HEK293 (cell line): ENCODE data around the gene ZRSR2.

Source experiments
- CTCF ChIA-PET: fragments of 350-600 bp; formaldehyde crosslinking; extraction: SDS; loops from one replicate; lab custom pipeline; 2021; ENCODE audit warnings: antibody characterized with exemption; lab: Yijun Ruan, JAX
- POLR2A ChIA-PET: fragments of 300-600 bp; formaldehyde crosslinking; extraction: SDS; loops from one replicate; lab custom pipeline; 2020; ENCODE audit warnings: antibody characterized with exemption, inconsistent platforms; lab: Yijun Ruan, JAX
- H3K27ac ChIP-seq: fragments of 200-500 bp; sonication (Bioruptor generic); 2 replicates; pipeline ENCODE4 v1.5.1; 2014; ENCODE audit warnings: low read depth, low read length, control low read depth, inconsistent platforms; ENCODE audit errors: extremely low read depth
- H3K36me3 ChIP-seq, 2 experiments: fragments of 200-500 bp in 1 of 2; sonication (Bioruptor generic) in 1 of 2; 1 replicate in 1 of 2; 2 replicates in 1 of 2; pipeline ENCODE4 v1.5.1; 2014 to 2017; ENCODE audit warnings: inconsistent platforms in 2 of 2, low read length in 2 of 2; ENCODE audit not compliant: control insufficient read depth in 2 of 2, insufficient read depth in 1 of 2
- H3K4me1 ChIP-seq: fragments of 200-500 bp; sonication (Bioruptor generic); 2 replicates; pipeline ENCODE4 v1.5.1; 2014; ENCODE audit warnings: mild to moderate bottlenecking, low read length, inconsistent platforms; ENCODE audit not compliant: control insufficient read depth, insufficient read depth
- H3K4me3 ChIP-seq: 2 replicates; pipeline ENCODE4 v1.5.1; 2011; ENCODE audit warnings: low read depth, mild to moderate bottlenecking, control low read depth, low read length, moderate library complexity
- H3K9me3 ChIP-seq: fragments of 200-500 bp; sonication (Bioruptor generic); 2 replicates; pipeline ENCODE4 v1.5.1; 2014; ENCODE audit warnings: low read depth, low read length, inconsistent platforms; ENCODE audit not compliant: control insufficient read depth, insufficient read depth
- ATF2 ChIP-seq: fragments of 450-650 bp; formaldehyde crosslinking; IDR thresholded peaks from 2 replicates; pipeline ENCODE4 v1.5.1; 2016; ENCODE audit warnings: missing biosample characterization, missing genetic modification characterization, low read depth
- BCL11A ChIP-seq: fragments of 450-650 bp; formaldehyde crosslinking; IDR thresholded peaks from 2 replicates; pipeline ENCODE4 v1.5.1; 2016; ENCODE audit warnings: low read depth, missing biosample characterization, missing genetic modification characterization
- KLF16 ChIP-seq: fragments of 450-650 bp; formaldehyde crosslinking; IDR thresholded peaks from 2 replicates; pipeline ENCODE4 v1.5.1; 2017; ENCODE audit warnings: missing biosample characterization, missing genetic modification characterization
- KLF9 ChIP-seq: fragments of 450-650 bp; formaldehyde crosslinking; IDR thresholded peaks from 2 replicates; pipeline ENCODE4 v1.5.1; 2016; ENCODE audit warnings: missing biosample characterization, missing genetic modification characterization, low read depth
- SALL2 ChIP-seq: fragments of 450-650 bp; formaldehyde crosslinking; IDR thresholded peaks from 2 replicates; pipeline ENCODE4 v1.5.0; 2017; ENCODE audit warnings: missing biosample characterization, mild to moderate bottlenecking, missing genetic modification characterization, borderline replicate concordance
- ZNF112 ChIP-seq: fragments of 450-650 bp; formaldehyde crosslinking; IDR thresholded peaks from 2 replicates; pipeline ENCODE4 v1.5.0; 2017; ENCODE audit warnings: missing biosample characterization, missing genetic modification characterization
- ZNF138 ChIP-seq: fragments of 450-650 bp; formaldehyde crosslinking; IDR thresholded peaks from 2 replicates; pipeline ENCODE4 v1.5.1; 2016; ENCODE audit warnings: missing biosample characterization, missing genetic modification characterization, borderline replicate concordance
- ZNF184 ChIP-seq: fragments of 450-650 bp; IDR thresholded peaks from 2 replicates; pipeline ENCODE4 v1.5.1; 2018; ENCODE audit warnings: missing biosample characterization, mild to moderate bottlenecking, missing genetic modification characterization
- ZNF2 ChIP-seq: fragments of 450-650 bp; formaldehyde crosslinking; IDR thresholded peaks from 2 replicates; pipeline ENCODE4 v1.5.1; 2016; ENCODE audit warnings: missing biosample characterization, missing genetic modification characterization
- ZNF202 ChIP-seq: fragments of 450-650 bp; formaldehyde crosslinking; IDR thresholded peaks from 2 replicates; pipeline ENCODE4 v1.5.1; 2016; ENCODE audit warnings: missing biosample characterization, missing genetic modification characterization, borderline replicate concordance
- ZNF24 ChIP-seq: fragments of 450-650 bp; formaldehyde crosslinking; IDR thresholded peaks from 2 replicates; pipeline ENCODE4 v1.5.1; 2016; ENCODE audit warnings: missing biosample characterization, missing genetic modification characterization
- ZNF366 ChIP-seq: fragments of 450-650 bp; formaldehyde crosslinking; conservative IDR thresholded peaks from 2 replicates; pipeline ENCODE4 v1.5.1; 2016; ENCODE audit warnings: missing biosample characterization, missing genetic modification characterization
- ZNF426 ChIP-seq: fragments of 450-650 bp; formaldehyde crosslinking; IDR thresholded peaks from 2 replicates; pipeline ENCODE4 v1.5.1; 2017; ENCODE audit warnings: missing biosample characterization, missing genetic modification characterization, mild to moderate bottlenecking, inconsistent platforms, moderate library complexity
- ZNF501 ChIP-seq: fragments of 450-650 bp; formaldehyde crosslinking; IDR thresholded peaks from 2 replicates; pipeline ENCODE4 v1.5.1; 2016; ENCODE audit warnings: missing biosample characterization, missing genetic modification characterization
- ZNF521 ChIP-seq: fragments of 450-650 bp; formaldehyde crosslinking; IDR thresholded peaks from 2 replicates; pipeline ENCODE4 v1.5.1; 2017; ENCODE audit warnings: missing biosample characterization, mild to moderate bottlenecking, missing genetic modification characterization
- ZNF571 ChIP-seq: fragments of 450-650 bp; formaldehyde crosslinking; IDR thresholded peaks from 2 replicates; pipeline ENCODE4 v1.5.0; 2017; ENCODE audit warnings: missing biosample characterization, missing genetic modification characterization
- ZNF623 ChIP-seq: fragments of 450-650 bp; formaldehyde crosslinking; IDR thresholded peaks from 2 replicates; pipeline ENCODE4 v1.5.1; 2016; ENCODE audit warnings: missing biosample characterization, missing genetic modification characterization
- ZNF629 ChIP-seq: fragments of 450-650 bp; formaldehyde crosslinking; IDR thresholded peaks from 2 replicates; pipeline ENCODE4 v1.5.1; 2017; ENCODE audit warnings: missing biosample characterization, missing genetic modification characterization
- ZNF677 ChIP-seq: fragments of 450-650 bp; IDR thresholded peaks from 2 replicates; pipeline ENCODE4 v1.5.0; 2018; ENCODE audit warnings: missing biosample characterization, mild to moderate bottlenecking, missing genetic modification characterization, moderate library complexity
- ZNF707 ChIP-seq: fragments of 450-650 bp; formaldehyde crosslinking; IDR thresholded peaks from 2 replicates; pipeline ENCODE4 v1.5.1; 2016; ENCODE audit warnings: missing biosample characterization, missing genetic modification characterization
- ZNF768 ChIP-seq: fragments of 450-650 bp; formaldehyde crosslinking; IDR thresholded peaks from 2 replicates; pipeline ENCODE4 v1.5.1; 2018; ENCODE audit warnings: missing biosample characterization, mild to moderate bottlenecking, missing genetic modification characterization
- ZNF776 ChIP-seq: fragments of 450-650 bp; formaldehyde crosslinking; IDR thresholded peaks from 2 replicates; pipeline ENCODE4 v1.5.0; 2017; ENCODE audit warnings: missing biosample characterization, missing genetic modification characterization, borderline replicate concordance
- TF ChIP-seq, protein P1 (sequence below): fragments of 450-650 bp; formaldehyde crosslinking; IDR thresholded peaks from 2 replicates; pipeline ENCODE4 v1.5.1; 2017; ENCODE audit warnings: missing biosample characterization, missing genetic modification characterization
- TF ChIP-seq, protein P2 (sequence below): fragments of 450-650 bp; formaldehyde crosslinking; IDR thresholded peaks from 2 replicates; pipeline ENCODE4 v1.5.1; 2016; ENCODE audit warnings: missing biosample characterization, missing genetic modification characterization
- TF ChIP-seq, protein P3 (sequence below): fragments of 450-650 bp; formaldehyde crosslinking; conservative IDR thresholded peaks from 2 replicates; pipeline ENCODE4 v1.5.1; 2016; ENCODE audit warnings: low read depth, missing biosample characterization, missing genetic modification characterization

Gene ZRSR2, protein sequence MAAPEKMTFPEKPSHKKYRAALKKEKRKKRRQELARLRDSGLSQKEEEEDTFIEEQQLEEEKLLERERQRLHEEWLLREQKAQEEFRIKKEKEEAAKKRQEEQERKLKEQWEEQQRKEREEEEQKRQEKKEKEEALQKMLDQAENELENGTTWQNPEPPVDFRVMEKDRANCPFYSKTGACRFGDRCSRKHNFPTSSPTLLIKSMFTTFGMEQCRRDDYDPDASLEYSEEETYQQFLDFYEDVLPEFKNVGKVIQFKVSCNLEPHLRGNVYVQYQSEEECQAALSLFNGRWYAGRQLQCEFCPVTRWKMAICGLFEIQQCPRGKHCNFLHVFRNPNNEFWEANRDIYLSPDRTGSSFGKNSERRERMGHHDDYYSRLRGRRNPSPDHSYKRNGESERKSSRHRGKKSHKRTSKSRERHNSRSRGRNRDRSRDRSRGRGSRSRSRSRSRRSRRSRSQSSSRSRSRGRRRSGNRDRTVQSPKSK

DNA sequence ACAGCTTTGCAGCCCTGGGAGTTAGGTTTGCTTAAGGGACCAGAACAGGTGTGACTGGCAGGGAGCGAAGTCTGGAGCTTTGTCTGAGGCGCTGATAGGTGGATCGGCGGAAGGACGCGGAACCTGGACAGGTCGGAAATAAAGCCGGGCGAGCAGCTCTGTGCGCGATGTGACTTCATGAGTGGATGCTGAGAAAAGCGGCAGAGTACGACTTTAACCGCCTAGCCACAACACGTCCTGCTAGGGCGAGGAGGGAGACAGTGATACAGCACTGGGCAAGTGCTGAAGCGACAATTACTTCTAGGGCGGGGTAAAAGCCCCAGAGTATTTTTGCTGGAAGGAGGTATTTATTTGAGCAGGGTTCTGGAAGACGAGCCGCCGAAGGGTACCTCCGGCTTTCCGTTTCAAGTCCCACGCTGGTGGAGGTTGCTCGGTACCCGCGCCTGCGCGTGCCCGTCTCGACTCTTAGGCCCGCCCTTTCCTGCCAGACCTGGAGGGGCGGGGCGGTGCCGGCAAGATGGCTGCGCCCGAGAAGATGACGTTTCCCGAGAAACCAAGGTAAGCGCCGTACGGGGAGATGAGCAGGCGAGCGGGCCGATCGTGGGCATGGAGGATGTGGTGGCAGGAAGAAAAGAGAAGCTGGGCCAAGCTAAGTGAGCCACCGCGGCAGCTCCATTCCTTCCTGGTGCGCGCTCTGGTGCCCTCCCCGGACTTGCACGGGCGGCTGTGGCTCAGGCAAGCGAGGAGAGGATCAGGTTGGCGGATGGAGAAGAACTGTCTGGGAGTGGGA lies at the start of gene ZRSR2:
Gene ZRSR2, plus strand, starts transcription at position 506 of the 790 bp plus-strand sequence. Its CDS starts 12 bp downstream, at position 518.
- ChIA-PET CTCF (interaction anchor here (1.0 to 1.6 kb wide), 5 partner anchors 19 to 105 kb away, joined by 3 to 6 read pairs (median 3); no protein-coding TSS in a partner anchor), POLR2A (interaction anchor here (0.7 to 2.0 kb wide), 3 partner anchors 8 to 65 kb away, joined by 4 to 15 read pairs (median 13); partner anchors contain the start of genes AP1S2 and CA5B)
- H3K9me3 ChIP-seq: no peaks in the 10 kb centered on the region
- H3K27ac ChIP-seq: peak within 1 kb of the TSS; percentile 71
- H3K4me3 ChIP-seq: peak within 1 kb of the TSS; percentile 79
- H3K36me3 ChIP-seq: peaks cover 10 to 17% of the 10 kb centered on the region in 2 experiments; a peak in 1 of 3 replicates
- H3K4me1 ChIP-seq: peaks cover 4% of the 10 kb centered on the region; the same call in 1 of the 2 replicates
- TF ChIP-seq ZNF629 (tag by site-specific recombination) (peak; percentile 67), ZNF501 (tag by site-specific recombination) (peak; percentile 67; the same call in 1 of the 2 replicates), ZNF571 (no peak), ZNF138 (no peak), SALL2 (tag by site-specific recombination) (no peak), ZNF426 (tag by site-specific recombination) (no peak), ZNF776 (tag by site-specific recombination) (no peak), ZNF24 (no peak), ZNF521 (tag by site-specific recombination) (no peak), ZNF2 (tag by site-specific recombination) (no peak; the same call in 1 of the 2 replicates), KLF16 (tag by site-specific recombination) (peak; percentile 72; the same call in 1 of the 2 replicates), ZNF677 (tag by site-specific recombination) (no peak), KLF9 (peak; percentile 84), ZNF202 (tag by site-specific recombination) (no peak), BCL11A (tag by site-specific recombination) (no peak), ZNF623 (no peak), ZNF768 (no peak), ZNF184 (tag by site-specific recombination) (no peak), ATF2 (peak; percentile 68), ZNF366 (tag by site-specific recombination) (peak; percentile 63), ZNF707 (tag by site-specific recombination) (no peak), ZNF112 (tag by site-specific recombination) (no peak)
- TF ChIP-seq, protein P1, sequence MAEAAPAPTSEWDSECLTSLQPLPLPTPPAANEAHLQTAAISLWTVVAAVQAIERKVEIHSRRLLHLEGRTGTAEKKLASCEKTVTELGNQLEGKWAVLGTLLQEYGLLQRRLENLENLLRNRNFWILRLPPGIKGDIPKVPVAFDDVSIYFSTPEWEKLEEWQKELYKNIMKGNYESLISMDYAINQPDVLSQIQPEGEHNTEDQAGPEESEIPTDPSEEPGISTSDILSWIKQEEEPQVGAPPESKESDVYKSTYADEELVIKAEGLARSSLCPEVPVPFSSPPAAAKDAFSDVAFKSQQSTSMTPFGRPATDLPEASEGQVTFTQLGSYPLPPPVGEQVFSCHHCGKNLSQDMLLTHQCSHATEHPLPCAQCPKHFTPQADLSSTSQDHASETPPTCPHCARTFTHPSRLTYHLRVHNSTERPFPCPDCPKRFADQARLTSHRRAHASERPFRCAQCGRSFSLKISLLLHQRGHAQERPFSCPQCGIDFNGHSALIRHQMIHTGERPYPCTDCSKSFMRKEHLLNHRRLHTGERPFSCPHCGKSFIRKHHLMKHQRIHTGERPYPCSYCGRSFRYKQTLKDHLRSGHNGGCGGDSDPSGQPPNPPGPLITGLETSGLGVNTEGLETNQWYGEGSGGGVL (tag by site-specific recombination): peak; percentile 27
- TF ChIP-seq, protein P2, sequence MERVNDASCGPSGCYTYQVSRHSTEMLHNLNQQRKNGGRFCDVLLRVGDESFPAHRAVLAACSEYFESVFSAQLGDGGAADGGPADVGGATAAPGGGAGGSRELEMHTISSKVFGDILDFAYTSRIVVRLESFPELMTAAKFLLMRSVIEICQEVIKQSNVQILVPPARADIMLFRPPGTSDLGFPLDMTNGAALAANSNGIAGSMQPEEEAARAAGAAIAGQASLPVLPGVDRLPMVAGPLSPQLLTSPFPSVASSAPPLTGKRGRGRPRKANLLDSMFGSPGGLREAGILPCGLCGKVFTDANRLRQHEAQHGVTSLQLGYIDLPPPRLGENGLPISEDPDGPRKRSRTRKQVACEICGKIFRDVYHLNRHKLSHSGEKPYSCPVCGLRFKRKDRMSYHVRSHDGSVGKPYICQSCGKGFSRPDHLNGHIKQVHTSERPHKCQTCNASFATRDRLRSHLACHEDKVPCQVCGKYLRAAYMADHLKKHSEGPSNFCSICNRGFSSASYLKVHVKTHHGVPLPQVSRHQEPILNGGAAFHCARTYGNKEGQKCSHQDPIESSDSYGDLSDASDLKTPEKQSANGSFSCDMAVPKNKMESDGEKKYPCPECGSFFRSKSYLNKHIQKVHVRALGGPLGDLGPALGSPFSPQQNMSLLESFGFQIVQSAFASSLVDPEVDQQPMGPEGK: peak; percentile 61
- TF ChIP-seq, protein P3, sequence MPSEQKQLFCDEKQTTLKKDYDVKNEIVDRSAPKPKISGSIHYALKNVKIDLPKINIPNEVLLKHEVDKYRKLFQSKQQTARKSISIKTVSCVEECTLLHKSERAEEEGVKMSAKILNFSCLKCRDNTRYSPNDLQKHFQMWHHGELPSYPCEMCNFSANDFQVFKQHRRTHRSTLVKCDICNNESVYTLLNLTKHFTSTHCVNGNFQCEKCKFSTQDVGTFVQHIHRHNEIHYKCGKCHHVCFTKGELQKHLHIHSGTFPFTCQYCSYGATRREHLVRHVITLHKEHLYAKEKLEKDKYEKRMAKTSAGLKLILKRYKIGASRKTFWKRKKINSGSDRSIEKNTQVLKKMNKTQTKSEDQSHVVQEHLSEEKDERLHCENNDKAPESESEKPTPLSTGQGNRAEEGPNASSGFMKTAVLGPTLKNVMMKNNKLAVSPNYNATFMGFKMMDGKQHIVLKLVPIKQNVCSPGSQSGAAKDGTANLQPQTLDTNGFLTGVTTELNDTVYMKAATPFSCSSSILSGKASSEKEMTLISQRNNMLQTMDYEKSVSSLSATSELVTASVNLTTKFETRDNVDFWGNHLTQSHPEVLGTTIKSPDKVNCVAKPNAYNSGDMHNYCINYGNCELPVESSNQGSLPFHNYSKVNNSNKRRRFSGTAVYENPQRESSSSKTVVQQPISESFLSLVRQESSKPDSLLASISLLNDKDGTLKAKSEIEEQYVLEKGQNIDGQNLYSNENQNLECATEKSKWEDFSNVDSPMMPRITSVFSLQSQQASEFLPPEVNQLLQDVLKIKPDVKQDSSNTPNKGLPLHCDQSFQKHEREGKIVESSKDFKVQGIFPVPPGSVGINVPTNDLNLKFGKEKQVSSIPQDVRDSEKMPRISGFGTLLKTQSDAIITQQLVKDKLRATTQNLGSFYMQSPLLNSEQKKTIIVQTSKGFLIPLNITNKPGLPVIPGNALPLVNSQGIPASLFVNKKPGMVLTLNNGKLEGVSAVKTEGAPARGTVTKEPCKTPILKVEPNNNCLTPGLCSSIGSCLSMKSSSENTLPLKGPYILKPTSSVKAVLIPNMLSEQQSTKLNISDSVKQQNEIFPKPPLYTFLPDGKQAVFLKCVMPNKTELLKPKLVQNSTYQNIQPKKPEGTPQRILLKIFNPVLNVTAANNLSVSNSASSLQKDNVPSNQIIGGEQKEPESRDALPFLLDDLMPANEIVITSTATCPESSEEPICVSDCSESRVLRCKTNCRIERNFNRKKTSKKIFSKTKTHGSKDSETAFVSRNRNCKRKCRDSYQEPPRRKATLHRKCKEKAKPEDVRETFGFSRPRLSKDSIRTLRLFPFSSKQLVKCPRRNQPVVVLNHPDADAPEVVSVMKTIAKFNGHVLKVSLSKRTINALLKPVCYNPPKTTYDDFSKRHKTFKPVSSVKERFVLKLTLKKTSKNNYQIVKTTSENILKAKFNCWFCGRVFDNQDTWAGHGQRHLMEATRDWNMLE: no peak; the same call in 1 of the 2 replicates
